HL-60 (cell line): ENCODE results near the gene SHISAL2A.

Experiments
- DNase-seq, 2 experiments: peaks; one replicate each; pipeline ENCODE4 v3.0.0-alpha.2; 2010 to 2020; ENCODE audit warnings: low read depth in 1 of 2, low spot score in 1 of 2
- H3K27ac ChIP-seq: fragments of 250-450 bp; sonication (Bioruptor Pico); replicated peaks from 2 replicates; pipeline ENCODE4 v1.5.1; 2020; ENCODE audit warnings: mild to moderate bottlenecking, moderate library complexity
- H3K27me3 ChIP-seq: fragments of 250-450 bp; sonication (Bioruptor Pico); 2 replicates; pipeline ENCODE4 v1.5.1; 2021; ENCODE audit warnings: mild to moderate bottlenecking, moderate library complexity; ENCODE audit not compliant: insufficient read depth, poor library complexity, severe bottlenecking
- H3K4me3 ChIP-seq: replicated peaks from 2 replicates; pipeline ENCODE4 v1.5.1; 2011; ENCODE audit warnings: mild to moderate bottlenecking, control low read depth, low read length; ENCODE audit not compliant: insufficient read depth
- GABPA ChIP-seq: IDR thresholded peaks from 2 replicates; pipeline ENCODE4 v1.6.1; 2012; ENCODE audit warnings: low read depth
- POLR2AphosphoS5 ChIP-seq: IDR thresholded peaks from 2 replicates; pipeline ENCODE4 v1.6.1; 2012; ENCODE audit warnings: low read depth
- SPI1 ChIP-seq: IDR thresholded peaks from 2 replicates; pipeline ENCODE4 v1.6.1; 2012; ENCODE audit warnings: low read depth, mild to moderate bottlenecking, borderline replicate concordance
- TF ChIP-seq, protein P1 (sequence below): IDR thresholded peaks from one replicate; pipeline ENCODE4 v1.5.1; 2011; ENCODE audit warnings: low read length, control low read depth, inconsistent platforms; ENCODE audit not compliant: insufficient read depth
- TF ChIP-seq, protein P2 (sequence below): IDR thresholded peaks from 2 replicates; pipeline ENCODE4 v1.6.1; 2012; ENCODE audit warnings: low read depth; ENCODE audit not compliant: insufficient replicate concordance

The SHISAL2A gene

DNA sequence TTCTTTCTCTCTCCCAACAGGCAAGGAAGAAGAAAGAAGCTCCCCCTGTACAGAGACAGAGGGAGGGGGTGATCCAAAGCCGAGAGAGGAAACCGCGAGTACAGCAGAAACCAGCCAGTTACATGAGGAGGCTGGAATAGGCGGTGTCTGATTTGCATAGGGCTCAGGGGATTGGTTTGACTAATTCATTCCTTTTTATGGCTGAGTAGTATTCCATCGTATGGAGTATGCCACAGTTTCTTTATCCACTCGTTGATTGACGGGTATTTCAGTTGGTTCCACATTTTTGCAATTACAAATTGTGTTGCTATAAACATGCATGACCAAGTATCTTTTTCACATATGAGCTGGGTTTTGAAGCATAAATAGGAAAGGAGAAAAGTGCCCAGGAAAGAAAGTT is 34.2 kb upstream of the SHISAL2A start:
- TF ChIP-seq, protein P1, sequence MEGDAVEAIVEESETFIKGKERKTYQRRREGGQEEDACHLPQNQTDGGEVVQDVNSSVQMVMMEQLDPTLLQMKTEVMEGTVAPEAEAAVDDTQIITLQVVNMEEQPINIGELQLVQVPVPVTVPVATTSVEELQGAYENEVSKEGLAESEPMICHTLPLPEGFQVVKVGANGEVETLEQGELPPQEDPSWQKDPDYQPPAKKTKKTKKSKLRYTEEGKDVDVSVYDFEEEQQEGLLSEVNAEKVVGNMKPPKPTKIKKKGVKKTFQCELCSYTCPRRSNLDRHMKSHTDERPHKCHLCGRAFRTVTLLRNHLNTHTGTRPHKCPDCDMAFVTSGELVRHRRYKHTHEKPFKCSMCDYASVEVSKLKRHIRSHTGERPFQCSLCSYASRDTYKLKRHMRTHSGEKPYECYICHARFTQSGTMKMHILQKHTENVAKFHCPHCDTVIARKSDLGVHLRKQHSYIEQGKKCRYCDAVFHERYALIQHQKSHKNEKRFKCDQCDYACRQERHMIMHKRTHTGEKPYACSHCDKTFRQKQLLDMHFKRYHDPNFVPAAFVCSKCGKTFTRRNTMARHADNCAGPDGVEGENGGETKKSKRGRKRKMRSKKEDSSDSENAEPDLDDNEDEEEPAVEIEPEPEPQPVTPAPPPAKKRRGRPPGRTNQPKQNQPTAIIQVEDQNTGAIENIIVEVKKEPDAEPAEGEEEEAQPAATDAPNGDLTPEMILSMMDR, result no peak
- TF ChIP-seq SPI1 (no peak), GABPA (no peak), POLR2AphosphoS5 (no peak)
- TF ChIP-seq, protein P2, sequence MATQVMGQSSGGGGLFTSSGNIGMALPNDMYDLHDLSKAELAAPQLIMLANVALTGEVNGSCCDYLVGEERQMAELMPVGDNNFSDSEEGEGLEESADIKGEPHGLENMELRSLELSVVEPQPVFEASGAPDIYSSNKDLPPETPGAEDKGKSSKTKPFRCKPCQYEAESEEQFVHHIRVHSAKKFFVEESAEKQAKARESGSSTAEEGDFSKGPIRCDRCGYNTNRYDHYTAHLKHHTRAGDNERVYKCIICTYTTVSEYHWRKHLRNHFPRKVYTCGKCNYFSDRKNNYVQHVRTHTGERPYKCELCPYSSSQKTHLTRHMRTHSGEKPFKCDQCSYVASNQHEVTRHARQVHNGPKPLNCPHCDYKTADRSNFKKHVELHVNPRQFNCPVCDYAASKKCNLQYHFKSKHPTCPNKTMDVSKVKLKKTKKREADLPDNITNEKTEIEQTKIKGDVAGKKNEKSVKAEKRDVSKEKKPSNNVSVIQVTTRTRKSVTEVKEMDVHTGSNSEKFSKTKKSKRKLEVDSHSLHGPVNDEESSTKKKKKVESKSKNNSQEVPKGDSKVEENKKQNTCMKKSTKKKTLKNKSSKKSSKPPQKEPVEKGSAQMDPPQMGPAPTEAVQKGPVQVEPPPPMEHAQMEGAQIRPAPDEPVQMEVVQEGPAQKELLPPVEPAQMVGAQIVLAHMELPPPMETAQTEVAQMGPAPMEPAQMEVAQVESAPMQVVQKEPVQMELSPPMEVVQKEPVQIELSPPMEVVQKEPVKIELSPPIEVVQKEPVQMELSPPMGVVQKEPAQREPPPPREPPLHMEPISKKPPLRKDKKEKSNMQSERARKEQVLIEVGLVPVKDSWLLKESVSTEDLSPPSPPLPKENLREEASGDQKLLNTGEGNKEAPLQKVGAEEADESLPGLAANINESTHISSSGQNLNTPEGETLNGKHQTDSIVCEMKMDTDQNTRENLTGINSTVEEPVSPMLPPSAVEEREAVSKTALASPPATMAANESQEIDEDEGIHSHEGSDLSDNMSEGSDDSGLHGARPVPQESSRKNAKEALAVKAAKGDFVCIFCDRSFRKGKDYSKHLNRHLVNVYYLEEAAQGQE, result no peak
- no peak overlapping the region for H3K4me3 ChIP-seq
- no peak overlapping the region for H3K27ac ChIP-seq
- no peaks in the 10 kb centered on the region for H3K27me3 ChIP-seq
- DNase-seq, result no peak

DNA sequence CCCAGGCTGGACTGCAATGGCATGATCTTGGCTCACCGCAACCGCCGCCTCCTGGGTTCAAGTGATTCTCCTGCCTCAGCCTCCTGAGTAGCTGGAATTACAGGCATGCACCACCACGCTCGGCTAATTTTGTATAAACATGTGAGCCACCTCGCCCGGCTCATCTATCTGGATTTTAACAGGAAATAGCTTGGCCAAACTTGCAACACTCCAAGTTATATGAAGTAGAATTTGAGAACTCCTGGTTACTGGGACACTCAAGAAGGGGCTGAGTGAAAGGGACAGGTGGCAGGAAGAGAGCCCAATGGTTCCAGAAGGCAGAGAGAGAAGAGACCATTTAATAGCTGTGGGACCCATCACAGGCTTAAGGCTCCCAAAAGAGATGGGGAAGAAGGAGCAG is 33.7 kb upstream of the SHISAL2A start:
- Histone ChIP-seq H3K27me3 (no peaks in the 10 kb centered on the region), H3K4me3 (no peak overlapping the region), H3K27ac (no peak overlapping the region)
- no peak for TF ChIP-seq POLR2AphosphoS5
- no peak for TF ChIP-seq GABPA
- TF ChIP-seq, protein P2, result no peak
- TF ChIP-seq, protein P1, result no peak
- no peak for DNase-seq

DNA sequence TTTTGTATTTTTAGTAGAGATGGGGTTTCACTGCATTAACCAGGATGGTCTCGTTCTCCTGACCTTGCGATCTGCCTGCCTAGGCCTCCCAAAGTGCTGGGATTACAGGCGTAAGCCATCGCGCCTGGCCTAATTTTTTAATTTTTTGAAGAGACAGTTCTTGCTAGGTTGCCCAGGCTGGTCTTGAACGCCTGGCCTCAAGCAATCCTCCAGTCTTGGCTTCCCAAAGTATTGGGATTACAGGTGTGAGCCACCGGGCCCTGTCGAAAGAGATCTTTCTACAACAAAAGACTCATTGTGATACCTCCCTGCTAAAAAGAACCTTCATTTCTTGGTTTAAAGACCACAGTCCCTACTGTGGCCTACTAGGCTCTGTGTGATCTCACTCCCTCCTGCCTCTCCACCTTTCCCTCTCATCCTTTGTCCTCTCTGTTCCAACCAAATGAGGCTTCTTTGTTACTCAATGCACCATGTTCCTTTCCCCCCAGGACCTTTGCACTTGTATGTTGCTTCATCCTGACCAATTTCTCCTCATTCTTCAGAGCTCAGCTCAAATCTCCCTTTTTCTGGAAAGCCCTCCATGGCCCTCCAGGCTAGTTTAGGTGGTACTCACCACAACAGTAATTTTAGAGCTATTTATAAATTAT is 32.3 kb upstream of the SHISAL2A start:
- no peak overlapping the region for H3K4me3 ChIP-seq
- TF ChIP-seq, protein P1, result no peak
- TF ChIP-seq, protein P2, result no peak
- TF ChIP-seq GABPA (no peak), POLR2AphosphoS5 (no peak), SPI1 (no peak)
- DNase-seq, result no peak
- no peak overlapping the region for H3K27ac ChIP-seq
- H3K27me3 ChIP-seq, result no peaks in the 10 kb centered on the region
